ENCODE measurements around the gene CD99L2. TPM values are rescaled to one million over a fixed set of nuclear protein-coding genes. Genes with fewer than 3 reads are reported as not detected.

The CD99L2 gene
- total RNA-seq, 2 experiments from 2014 or later = 12.6 to 14.3 TPM

DNA sequence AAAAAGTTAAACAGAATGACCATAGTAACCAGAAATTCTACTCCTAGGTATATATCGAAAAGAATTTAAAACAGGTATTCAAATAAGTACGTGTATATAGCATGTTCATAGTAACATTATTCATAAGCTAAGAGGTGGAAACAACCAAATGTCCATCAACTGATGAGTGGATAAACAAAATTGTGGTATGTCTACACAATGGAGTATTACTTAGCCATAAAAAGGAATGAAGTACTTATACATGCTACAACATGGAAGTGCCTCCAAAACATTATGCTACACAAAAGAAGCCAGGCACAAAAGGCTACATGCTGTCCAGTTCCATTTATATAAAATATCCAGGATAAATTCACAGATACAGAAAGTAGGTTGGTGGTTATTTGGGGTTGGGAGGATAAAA is 76.5 kb downstream of the CD99L2 start:
- ChIA-PET POLR2A (no interaction called here), CTCF (no interaction called here)

DNA sequence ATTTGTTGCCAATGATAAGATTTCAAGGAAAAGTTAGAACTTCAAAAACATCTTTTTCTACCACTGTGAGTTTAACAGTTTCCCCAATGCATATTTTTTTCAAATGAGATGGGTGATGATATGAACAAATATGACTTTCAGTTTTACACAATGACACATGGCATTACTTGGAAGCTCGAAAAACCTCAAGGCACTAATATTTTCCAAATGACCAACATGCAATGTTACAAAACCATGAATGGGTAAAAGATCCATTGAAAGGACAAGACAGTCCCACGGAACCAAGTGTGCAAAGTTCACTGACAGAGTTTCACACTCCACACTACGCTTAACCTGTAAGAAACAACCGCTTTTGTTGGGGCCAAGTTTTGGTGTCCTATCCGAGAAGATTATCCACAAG is 84.5 kb downstream of the CD99L2 start:
- CTCF ChIA-PET = no interaction called here
- POLR2A ChIA-PET = no interaction called here

DNA sequence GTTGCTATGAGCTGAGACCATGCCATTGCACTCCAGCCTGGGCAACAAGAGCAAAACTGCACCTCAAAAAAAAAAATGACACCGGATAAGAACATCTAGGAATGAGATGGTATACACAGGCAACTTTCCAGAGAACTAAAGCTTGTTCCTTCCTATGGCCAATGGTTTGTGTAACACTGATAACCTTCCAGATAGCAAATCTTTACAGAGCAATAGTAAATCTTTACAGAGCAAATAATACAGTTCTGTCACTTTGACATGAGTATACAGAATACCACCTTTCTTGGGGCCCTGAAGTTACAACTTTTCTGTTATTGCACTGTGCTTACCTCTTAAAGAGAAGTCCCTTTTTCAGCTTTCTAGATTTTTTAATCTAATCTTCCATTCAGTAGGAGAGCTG is 91.6 kb downstream of the CD99L2 start:
- ChIA-PET CTCF (no interaction called here), POLR2A (no interaction called here)

DNA sequence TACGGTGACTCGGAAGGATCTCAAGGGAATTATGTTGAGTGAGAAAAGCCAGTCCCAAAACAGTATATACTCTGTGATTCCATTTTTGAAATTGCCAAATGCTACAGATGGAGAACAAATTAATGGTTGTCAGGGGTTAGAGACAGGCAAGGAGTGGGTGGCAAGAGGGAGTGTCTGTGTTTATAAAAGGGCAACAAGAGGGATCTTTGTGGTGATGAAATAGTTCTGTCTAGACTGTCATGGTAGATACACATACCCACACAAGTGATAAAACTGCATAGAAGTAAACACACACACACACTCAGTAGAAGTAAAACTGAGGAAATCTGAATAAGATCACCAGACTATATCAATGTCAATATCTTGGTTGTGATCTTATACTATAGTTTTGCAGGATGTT is 92.7 kb downstream of the CD99L2 start:
- ChIA-PET POLR2A (no interaction called here), CTCF (no interaction called here)

DNA sequence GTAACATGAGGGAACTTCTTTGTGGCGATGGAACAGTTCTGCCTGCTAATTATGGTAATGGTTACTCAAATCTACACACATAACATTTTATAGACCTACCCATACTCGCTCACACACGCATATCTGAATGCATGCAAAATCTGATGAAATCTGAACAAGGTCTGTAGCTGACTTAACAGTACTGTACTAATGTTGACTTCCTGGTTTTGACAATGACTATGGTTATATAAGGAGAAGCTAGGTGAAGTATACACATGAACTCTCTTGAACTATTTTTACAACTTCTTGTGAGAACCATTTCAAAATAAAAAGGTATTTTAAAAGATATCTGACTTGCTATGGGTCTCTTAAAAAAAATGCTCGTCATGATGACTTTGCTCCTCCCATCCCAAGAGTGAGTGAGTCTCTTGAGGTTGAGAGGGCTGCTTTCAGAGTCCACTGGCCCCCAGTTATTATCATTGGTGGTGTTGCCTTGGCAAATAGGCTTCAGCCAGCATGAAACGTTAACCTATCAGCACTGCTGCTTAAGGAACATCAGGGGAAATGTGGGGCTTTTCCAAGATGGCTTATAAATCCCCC is 105.4 kb downstream of the CD99L2 start:
- POLR2A ChIA-PET = no interaction called here
- CTCF ChIA-PET = no interaction called here

DNA sequence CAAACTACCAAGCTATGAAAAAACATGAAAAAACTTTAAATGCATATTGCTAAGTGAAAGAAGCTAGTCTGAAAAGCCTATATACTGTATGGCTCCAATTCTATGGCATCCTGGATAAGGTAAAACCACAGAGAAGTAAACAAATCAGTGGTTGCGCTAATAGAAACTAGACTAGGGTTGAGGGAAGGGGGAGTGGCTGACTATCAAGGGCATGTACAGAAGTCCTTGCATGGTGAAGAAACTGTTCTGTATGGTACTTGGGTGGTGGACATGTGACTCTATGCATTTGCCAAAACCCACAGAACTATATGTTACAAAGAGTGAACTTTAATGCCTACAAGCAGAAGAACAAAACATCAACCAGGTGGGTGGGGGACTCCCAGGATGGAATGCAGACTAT is 108.4 kb downstream of the CD99L2 start:
- CTCF ChIA-PET = no interaction called here
- POLR2A ChIA-PET = no interaction called here

DNA sequence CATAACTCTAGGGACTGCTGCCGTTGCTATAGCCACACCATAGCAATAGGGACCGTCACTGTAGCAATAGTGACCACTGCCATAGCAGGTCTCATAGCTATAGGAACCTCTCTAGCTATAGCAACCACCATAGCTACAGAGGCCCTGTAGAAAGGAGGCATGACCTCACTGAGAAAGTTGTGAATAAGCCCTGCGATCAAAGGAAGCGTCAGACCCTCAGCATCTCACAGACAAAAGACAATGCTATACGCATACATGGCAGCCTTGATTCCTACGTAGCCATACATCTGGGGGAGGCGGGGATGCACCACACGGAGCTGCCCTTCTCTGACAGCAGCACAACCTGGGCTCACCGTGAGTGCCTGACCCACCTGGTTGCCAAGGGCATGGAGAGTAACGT is 116.8 kb downstream of the CD99L2 start:
- ChIA-PET POLR2A (no interaction called here), CTCF (interaction anchor here (1.5 kb wide), 1 partner anchor 9 kb away, joined by 3 read pairs; no protein-coding TSS in a partner anchor)

DNA sequence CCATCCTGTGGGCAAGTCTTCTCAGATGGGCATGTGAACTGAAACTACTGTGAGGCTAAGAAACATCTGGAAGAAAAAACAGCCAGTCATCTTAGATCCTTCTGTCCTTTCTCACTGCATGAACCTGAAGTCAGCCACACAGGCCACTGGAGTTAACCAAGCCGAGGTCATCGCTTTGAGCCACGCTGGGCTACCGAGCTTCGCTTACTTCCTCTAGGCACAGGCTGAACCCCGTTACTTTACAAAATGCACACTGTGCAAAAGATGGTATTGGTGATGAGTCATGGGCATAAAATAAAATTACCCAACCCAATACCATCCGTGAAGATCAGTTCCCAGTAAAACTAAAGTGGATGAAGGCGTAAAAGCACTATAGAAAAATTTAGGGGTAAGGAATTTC is 119.1 kb downstream of the CD99L2 start:
- CTCF ChIA-PET = no interaction called here

DNA sequence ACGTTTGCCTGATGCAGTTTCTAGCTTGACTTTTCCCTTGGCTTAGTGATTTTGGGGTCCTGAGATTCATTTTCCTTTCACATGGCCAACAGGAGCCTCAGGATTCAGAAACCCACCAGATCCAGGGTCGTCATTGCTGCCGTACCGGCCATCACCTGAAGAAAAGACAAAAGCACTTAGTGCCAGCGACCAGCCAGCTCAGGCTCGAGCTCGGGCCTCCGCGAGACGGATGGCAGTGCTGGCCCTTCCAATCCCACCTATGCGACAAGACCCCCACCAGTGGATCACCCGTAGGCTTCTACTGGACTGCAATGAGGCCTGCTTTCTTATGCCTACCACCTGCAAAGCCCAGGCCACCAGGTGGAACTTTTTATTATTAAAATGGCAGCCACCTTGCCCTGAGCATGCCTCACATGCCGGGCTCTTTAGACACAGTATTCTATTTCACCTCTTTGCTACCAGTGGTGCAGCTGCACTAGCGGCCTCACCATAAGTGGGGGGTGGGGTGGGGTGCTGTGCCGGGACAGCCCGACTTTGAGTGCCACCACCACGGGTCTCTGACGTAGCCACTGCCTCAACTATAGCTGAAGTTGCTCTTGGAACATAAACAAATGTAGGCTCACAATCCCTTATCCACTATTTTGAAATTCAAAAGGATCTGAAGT is 121.0 kb downstream of the CD99L2 start:
- ChIA-PET POLR2A (interaction anchor here (0.6 kb wide), 1 partner anchor 11 kb away, joined by 3 read pairs; no protein-coding TSS in a partner anchor), CTCF (interaction anchor here (0.6 to 2.5 kb wide), 2 partner anchors 53 to 305 kb away, joined by 3 to 6 read pairs; no protein-coding TSS in a partner anchor)

More for the DNA sequence above, 119.1 kb downstream of the CD99L2 start:
- POLR2A ChIA-PET = no interaction called here

DNA sequence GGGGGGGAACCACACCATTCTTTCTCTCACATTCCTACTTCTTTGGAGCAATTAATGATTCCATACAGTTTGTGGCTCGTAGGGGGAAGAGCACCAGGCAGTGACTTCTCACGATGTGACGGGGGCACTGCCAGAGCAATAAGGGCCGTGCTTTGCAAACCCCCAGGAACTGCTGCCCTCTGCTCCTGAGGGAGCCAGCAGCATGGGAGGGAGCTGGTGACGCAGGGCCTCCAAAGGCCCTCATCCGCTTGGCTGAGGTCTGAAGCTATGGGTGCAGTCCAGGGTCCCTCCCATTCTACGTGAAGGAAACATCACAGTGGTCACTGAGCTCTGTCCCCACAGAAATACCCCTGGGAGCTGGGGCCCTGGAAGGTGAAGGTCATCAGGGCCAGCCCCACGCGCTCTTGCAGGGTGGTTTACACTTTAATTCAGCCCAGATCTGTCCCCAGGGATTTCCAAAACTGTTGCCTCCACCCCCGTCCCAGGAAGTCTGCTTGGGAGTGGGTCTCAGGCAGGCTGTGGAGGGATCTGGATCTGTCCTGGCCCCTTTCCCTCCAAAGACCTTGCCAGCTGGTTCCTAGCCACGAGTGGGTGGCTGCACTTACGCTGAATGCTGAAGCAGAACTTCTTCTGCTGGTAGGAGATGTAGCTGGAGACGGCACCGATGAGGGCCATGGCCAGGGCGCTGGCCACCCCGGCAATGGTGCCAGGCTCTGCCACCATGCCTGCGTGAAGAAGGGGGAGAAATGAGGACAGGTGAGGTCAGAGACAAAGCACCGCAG is 122.7 kb downstream of the CD99L2 start:
- ChIA-PET POLR2A (interaction anchor here (0.6 kb wide), 1 partner anchor 62 kb away, joined by 3 read pairs; no protein-coding TSS in a partner anchor), CTCF (interaction anchor here (2.5 kb wide), 1 partner anchor 307 kb away, joined by 6 read pairs; no protein-coding TSS in a partner anchor)

DNA sequence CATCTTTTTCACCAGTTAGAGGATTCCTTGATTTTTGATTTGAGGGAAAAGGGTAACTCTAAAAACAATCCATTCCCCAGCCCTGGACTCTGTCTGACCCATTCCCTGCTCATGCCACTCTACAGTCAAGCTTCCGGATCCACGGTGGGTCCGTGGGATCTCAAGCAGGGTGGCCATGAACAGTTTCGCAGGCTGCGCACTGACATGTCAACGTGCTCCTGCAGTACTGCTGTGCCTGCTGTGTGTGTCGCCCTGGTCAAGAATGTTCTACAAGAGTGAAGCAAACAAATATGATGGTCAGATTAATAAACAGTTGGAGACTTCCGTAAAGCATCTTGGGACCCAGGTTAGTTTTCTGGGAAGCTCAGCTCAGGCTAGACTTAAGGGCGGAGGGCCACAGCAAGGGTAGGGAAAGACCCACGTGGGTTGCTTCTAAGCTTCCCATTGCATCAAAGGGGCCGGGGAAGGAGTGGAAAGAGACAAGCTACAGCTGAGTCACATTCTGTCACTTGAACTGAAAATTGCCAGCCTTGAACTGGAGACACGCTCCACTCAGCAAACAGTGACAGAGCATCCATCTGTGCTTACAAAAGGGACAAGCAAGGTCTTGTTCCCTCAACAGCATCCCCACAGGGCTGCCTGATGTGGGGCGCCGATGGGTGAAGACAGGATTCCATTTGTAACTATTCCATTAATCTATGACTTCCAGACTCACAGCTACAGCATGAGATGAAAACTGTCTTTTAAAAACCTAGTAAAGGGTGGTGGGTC is 123.5 kb downstream of the CD99L2 start:
- POLR2A ChIA-PET = interaction anchor here (0.6 kb wide), 1 partner anchor 63 kb away, joined by 3 read pairs; no protein-coding TSS in a partner anchor
- CTCF ChIA-PET = no interaction called here

DNA sequence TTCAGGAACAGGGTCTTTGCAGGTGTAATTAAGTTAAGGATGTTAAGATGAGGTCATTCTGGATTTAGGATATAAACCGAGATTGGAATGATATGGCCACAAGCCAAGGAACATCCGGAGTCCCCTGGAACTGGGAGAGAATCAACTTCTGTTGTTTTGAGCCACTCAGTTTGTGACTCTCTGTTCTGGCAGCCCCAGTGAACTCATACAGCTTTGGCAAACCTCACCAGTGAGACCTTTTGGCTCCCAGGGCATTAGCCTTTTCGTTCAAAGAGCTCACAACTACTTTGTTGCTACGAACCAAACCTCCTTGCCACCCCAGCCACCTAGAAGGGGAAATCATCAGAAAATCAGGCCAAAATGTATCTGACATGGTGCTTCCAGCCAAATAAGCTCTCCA is 124.8 kb downstream of the CD99L2 start:
- ChIA-PET POLR2A (no interaction called here), CTCF (no interaction called here)

DNA sequence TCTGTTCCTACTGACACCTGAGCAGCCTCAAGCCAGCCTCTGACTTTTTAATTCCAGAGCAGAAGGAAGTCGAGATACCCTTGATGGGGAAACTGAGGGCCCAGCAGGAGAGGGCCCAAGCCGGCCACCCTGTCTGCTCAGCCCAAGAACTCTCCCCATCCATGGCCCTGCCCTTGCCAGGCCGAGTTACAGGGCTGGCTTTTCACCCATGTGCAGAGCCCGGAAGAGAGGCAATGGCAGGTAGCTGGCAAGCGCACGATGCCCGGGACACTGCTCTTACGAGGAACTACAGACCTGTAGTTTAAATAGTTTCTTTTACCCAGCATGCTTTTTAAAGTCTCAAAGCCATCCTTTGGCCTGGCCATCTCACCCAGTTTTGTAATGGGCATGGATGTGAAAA is 125.4 kb downstream of the CD99L2 start:
- POLR2A ChIA-PET = no interaction called here
- CTCF ChIA-PET = interaction anchor here (1.6 to 3.7 kb wide), 2 partner anchors 309 to 905 kb away, joined by 4 to 55 read pairs; no protein-coding TSS in a partner anchor

DNA sequence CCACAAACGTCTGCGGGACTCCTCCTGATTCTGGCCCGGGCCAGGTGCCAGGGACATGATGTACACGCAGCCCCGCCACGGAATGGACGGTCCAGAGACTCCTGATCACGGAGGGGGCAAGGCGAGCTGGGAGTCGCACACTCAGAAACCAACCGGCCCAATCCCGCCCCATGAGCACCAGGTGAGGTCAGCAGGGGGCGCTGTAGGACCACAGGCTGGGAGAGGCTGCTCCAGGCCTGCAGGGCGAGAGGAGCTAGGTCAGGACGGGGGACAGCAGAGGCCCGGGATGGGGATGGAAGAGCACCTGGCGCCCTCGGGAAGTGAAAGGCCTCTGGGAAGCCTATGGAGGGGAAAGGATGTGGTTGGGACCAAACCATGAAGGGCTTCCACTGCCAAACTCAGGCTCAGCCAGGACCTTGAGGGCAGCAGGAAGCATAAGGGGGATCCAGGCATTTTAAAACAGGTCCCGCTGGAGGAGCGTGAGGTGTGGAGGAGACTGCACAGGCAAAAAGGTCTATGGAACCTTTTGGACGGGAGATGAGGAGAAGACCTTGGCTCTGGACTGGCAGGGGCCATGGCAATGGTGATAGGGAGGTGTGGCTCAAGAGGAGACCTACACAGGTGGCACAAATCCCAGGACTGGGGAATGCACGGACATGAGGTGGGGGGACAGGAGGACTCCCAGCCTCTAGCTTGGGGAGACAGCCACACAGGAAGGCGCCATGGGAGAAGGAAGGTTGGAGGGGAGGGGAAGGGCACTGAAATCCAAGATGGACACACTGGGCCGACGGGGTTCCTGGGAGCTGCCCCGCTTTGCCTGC is 126.1 kb downstream of the CD99L2 start:
- CTCF ChIA-PET = interaction anchor here (0.5 to 3.7 kb wide), 15 partner anchors 8 to 906 kb away, joined by 3 to 55 read pairs (median 3); partner anchors contain the start of gene HMGB3
- POLR2A ChIA-PET = no interaction called here

DNA sequence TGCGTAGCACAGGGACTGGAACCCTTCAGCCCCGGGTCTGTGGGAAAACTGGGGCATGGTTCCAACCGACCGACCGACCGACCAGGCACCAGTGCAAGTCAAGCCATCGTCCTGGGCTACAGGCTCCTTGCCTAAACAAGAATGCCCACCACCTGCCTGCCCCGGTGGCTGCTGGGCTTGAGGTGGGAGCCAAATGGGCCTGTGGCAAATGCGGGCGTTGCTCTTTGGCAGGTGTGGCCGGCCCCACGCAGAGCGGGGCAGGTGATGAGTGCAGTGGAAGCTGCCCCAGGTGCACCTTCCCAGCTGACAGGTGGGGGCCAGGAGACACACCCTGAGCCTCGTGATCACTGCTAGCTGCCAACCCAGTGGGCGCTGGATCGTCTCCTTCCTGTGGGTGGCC is 127.4 kb downstream of the CD99L2 start:
- CTCF ChIA-PET = interaction anchor here (3.7 kb wide), 1 partner anchor 311 kb away, joined by 55 read pairs; no protein-coding TSS in a partner anchor
- POLR2A ChIA-PET = no interaction called here

DNA sequence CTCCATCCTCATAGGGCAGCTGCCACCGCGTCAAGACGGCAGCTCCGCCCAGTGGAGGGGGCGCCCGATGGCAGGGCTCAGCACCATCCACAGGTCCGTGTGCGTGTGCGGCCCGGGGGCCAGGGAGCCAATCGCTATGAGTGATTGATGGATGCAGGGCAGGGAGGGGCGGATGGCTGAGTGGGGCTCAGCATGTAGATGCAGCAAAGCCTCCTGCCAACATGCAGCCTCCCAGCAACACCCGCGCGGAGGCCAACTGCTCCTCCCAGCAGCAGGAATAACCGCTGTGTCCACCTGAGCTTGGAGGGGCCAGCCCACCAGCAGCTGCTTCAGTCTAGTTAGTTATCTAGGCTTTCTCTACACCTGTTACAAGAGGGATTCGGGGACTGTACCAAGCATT is 127.8 kb downstream of the CD99L2 start:
- CTCF ChIA-PET = interaction anchor here (3.7 kb wide), 1 partner anchor 312 kb away, joined by 55 read pairs; no protein-coding TSS in a partner anchor
- POLR2A ChIA-PET = no interaction called here

DNA sequence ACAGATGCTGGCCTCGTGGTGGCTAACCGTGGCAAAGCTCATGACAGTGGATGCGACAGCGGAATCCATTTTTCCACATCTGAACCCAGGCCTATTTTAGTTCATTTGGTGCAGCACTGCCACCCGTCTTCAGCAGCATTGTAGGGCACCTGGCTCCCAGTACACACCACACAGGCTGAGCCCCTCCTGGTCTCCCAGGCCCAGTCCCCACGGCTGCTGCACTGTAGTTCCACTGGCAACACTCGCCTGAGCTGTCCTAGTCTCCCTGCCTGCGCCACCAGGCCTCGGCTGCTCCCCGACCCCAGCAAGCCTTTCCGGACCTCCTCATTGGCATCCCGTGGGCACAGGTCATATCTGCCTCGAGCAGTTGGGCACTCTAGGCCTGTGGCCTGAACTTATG is 129.1 kb downstream of the CD99L2 start:
- CTCF ChIA-PET = interaction anchor here (3.7 kb wide), 1 partner anchor 313 kb away, joined by 55 read pairs; no protein-coding TSS in a partner anchor
- POLR2A ChIA-PET = no interaction called here

DNA sequence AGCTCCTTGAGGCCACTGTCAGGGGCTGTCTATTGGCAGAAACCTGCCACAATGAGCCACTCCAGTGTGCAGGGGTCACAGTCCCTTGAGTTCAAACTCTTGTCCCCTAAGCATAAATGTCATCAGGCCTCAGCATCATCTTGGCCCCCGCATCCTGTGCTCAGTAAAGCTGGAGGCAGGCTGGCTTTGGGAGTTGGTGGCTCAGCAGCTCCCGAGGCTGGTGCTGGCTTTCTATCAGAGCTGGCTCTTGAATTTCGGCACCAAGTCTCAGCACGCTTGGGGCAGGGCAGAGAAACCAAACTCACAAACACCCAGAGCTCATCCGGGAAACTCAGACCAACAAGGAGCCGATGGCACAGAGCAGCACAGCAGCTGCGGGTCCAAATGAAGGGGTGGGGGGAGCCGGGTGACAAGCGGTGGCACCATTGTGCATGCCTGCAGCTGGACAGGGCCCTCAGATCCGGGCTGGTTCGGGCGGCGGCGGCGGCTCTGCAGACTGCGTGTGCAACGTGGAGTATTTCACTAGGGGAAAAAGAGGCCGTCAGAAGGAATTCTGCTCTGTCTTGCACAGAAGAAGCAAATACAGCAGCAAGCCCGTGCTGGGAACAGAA is 129.8 kb downstream of the CD99L2 start:
- POLR2A ChIA-PET = no interaction called here
- CTCF ChIA-PET = no interaction called here

DNA sequence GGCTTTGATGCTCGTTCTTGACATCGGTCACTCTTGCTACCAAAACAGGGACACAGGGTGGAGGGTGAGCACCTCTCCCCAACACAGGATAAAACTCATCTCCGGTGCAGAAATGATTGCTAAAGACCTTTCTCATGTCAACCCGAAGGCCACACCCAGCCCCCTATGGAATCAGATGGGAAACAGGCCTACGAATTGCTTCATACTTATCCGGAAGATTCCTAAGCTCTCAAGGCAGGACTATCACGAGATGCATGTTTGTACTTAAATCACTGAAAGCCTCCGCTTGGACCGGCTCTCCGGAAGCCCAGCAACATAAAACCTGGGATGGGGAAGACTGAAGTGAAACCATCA is 130.4 kb downstream of the CD99L2 start:
- ChIA-PET CTCF (no interaction called here), POLR2A (no interaction called here)
